H1 (cell line): ENCODE results near the gene ZBTB20. TPM values are rescaled to one million over a fixed set of nuclear protein-coding genes. Genes with fewer than 3 reads are reported as not detected.

Source experiments
- BRCA1 ChIP-seq: IDR thresholded peaks from 2 replicates; pipeline ENCODE4 v1.6.1; 2012; ENCODE audit warnings: low read depth, low read length, improper control_type of control experiment
- CTBP2 ChIP-seq: IDR thresholded peaks from 2 replicates; pipeline ENCODE4 v1.7.0; 2011; ENCODE audit warnings: borderline replicate concordance, mild to moderate bottlenecking, moderate library complexity, mixed read lengths, low read length; ENCODE audit not compliant: insufficient read depth, insufficient read length
- CTCF ChIP-seq, 3 experiments: IDR thresholded peaks; 1 replicate in 2 of 3; 2 replicates in 1 of 3; pipeline versions ENCODE4 v1.5.1 to v1.6.1; 2011; ENCODE audit warnings: low read length in 3 of 3, mild to moderate bottlenecking in 3 of 3, inconsistent platforms in 2 of 3, low read depth in 1 of 3, moderate library complexity in 1 of 3; ENCODE audit not compliant: insufficient read depth in 1 of 3; ENCODE audit errors: control extremely low read depth in 1 of 3
- TAF7 ChIP-seq: optimal IDR thresholded peaks from 2 replicates; pipeline ENCODE3; 2011; ENCODE audit warnings: low read depth, mild to moderate bottlenecking, inconsistent platforms, low read length, moderate library complexity, borderline replicate concordance
- TCF12 ChIP-seq: IDR thresholded peaks from 2 replicates; pipeline ENCODE4 v1.6.1; 2011; ENCODE audit warnings: low read depth, mild to moderate bottlenecking, low read length
- polyA plus RNA-seq, 7 experiments: library from polyadenylated mRNA; depleted of rRNA in 3 of 7; stranded (reverse) in 5 of 7; unstranded in 2 of 7; fragments of >200 nt in 5 of 7; fragments of 200-250 nt in 2 of 7; gene quantifications; 1 replicate in 5 of 7; 2 replicates in 1 of 7; 4 replicates in 1 of 7; pipeline versions ENCODE4 v1.2.1 to v1.2.3, GENCODE V29; 2011 to 2013; ENCODE audit warnings: missing spikeins in 2 of 7, mixed read lengths in 2 of 7
- total RNA-seq: library from RNA; stranded (reverse); fragmentation: NEBNext Ultra II Directional; extraction: Animal tissue kit (Norgen Biotek cat#: 25700); gene quantifications from 2 replicates; pipeline ENCODE4 v1.2.1, GENCODE V29; 2021

Gene ZBTB20
- total and polyA plus RNA-seq, 2 of the 8 experiments (the other 6 are each of a cell fraction or from before 2014, with no cell fraction given): 0.35 to 1.3 TPM

DNA sequence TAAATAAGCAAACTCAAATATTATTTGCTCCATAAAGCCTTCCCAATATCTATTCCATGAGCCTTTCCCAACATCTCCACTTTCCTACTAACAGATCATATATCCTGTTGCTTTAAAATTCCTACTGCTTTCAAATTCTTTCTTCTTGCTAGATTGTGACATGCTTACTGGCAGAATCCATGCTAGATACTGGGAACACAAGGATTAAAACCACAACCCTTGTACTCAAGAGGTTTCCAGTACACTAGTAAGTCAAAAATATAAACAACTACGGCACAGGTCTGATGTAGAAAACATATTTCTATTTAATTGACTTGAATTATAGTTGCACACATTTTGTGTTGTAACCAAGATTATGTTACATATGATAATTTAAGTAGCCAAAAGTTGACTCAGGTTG, 275.0 kb downstream of the ZBTB20 start (continued):
- TF ChIP-seq CTCF (IDR thresholded peaks at IDR 0.05; ENCODE audit: control extremely low read depth in 1 of 3, insufficient read depth in 1 of 3, low read depth in 1 of 3, low read length in 3 of 3) (no peak), TCF12 (no peak), BRCA1 (no peak), CTBP2 (no peak), TAF7 (no peak)
